Raji (cell line): ENCODE results near the gene HSDL2.

Experiments
- POLR2A ChIP-seq: IDR thresholded peaks from 2 replicates; pipeline ENCODE4 v1.6.1; 2011; ENCODE audit warnings: low read depth, low read length, control low read depth; ENCODE audit not compliant: insufficient read depth

HSDL2 gene

GRCh38 chr9:112380825-112381221 is 915 bp downstream of the HSDL2 start:
- TF ChIP-seq POLR2A, result no peak

DNA sequence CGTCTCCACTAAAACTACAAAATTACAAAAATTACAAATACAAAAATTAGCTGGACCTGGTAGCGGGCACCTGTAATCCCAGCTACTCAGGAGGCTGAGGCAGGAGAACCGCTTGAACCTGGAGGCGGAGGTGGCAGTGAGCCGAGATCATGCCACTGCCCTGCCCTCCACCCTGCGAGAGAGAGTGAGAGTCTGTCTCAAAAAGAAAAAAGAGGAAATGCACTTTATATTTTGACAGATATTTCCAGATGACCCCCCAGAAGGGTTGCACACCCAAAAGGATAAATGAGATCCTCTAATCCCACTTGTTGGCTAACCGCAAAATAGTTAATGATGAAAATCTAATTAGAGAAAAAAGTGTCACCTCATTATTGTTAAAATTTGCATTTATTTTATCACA is 2.2 kb downstream of the HSDL2 start:
- TF ChIP-seq POLR2A, result no peak

GRCh38 chr9:112382501-112383364 is 2.8 kb downstream of the HSDL2 start:
- no peak for TF ChIP-seq POLR2A

DNA sequence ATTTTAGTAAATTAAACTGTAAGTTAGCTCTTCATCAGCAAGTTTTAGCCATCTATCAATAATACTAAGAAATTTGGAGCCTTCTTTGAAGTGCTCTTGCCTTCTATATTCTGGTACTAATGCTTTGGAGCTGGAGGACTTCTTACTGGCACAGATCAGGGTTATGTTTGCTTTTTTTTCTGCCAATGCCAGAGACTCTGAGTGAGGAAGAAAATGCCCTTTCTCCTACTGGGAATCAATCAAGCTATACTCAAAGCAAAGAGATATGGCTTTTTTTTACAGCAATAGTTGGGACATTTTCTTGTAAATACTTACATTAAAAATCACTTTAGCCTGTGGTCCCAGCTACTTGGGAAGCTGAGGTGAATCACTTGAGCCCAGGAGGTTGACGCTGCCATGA is 4.3 kb downstream of the HSDL2 start:
- no peak for TF ChIP-seq POLR2A

DNA sequence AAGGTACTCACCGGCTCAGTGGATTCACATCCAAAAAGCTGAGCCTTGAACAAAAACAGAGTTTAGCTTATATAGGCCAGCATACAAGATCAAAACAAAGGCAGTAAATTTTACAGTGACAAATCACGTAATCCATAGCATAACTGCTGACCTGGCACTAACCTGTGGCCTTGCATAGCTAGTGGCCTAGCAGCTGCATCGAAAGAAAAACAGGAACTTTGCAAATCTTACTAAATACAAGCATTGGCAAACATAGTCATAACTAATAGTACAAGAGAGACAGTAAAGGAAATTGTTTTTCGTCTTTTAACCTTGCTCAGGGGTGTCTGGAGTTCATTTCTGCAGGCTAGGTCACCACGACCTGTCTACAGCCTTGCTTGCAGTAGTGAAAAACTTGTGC is 4.8 kb downstream of the HSDL2 start:
- TF ChIP-seq POLR2A, result no peak

DNA sequence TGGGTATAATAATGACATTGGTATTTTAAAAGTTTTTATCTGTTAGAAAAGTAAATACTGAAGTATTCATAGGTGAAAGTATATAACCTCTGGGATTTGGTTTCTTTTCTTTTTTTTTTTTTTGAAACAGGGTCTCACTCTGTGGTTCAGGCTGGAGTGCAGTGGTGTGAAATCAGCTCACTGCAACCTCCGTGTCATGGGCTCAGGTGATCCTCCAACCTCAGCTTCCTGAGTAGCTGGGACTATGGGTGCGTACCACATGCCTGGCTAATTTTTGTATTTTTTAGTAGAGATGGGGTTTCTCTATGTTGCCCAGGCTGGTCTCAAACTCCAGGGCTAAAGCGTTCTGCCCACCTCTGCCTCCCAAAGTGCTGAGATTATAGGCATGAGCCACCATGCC is 7.2 kb downstream of the HSDL2 start:
- no peak for TF ChIP-seq POLR2A

GRCh38 chr9:112396416-112396815 is 16.5 kb downstream of the HSDL2 start:
- no peak for TF ChIP-seq POLR2A

DNA sequence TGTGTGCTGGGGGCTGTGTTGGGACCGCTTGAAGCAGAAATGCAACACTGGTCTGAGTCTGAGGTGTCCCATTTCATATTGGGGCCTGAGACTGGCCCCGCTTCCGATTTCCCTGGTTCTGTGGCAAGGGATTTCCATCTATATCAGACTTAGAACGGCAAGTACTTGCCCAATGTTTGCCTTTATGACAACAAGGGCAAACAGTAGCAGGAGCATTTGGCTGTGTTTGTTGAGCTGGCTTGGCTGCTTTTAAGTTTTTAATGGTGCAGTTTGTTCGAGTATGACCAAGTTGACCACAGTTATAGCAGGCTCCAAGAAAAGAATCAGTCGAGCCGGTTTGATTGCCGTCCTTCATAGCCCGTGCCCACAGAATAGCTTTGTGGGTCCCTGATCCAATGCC is 17.0 kb downstream of the HSDL2 start:
- TF ChIP-seq POLR2A, result no peak

GRCh38 chr9:112401175-112401815 is 21.4 kb downstream of the HSDL2 start:
- TF ChIP-seq POLR2A, result no peak

DNA sequence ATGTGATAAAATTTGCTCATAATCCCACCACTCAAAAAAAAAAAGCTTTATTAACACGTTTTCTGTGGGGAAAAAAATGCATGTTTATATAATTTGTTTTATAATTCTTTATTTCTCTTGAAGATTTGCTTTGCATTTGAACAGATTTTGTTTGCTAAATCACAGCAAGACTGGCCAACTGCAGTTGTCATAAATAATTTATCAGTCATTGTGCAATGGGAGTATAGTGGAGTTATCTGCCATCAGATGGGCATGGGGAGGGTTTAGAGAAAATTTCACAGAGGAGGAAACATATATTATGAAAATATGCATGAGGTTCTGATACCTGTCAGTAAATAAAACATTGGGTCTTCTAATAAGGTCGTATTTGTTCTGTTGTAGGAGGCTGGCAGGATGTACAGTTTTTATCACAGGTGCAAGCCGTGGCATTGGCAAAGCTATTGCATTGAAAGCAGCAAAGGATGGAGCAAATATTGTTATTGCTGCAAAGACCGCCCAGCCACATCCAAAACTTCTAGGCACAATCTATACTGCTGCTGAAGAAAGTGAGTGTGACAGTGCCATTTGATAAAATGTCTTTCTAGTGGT is 23.8 kb downstream of the HSDL2 start:
- no peak for TF ChIP-seq POLR2A

DNA sequence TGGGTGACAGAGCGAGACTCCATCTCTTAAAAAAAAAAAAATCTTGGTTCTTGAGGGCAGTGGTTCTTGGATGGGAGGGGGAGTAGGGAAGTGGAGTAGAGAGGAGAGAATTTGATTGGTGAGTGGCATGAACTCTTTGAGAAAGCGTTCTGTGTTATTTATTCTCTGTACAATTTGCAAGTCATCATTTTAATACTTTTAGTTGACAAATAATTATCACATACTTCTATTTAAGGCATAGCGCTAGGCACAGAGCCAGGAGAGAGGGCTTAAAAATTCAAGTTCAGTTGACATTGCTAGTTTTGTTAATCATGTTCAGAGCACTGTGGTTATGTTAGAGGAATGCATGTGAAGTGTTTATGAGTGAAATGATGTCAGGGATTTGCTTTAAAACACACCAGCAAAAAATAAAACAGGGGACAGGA is 24.6 kb downstream of the HSDL2 start:
- TF ChIP-seq POLR2A, result no peak

DNA sequence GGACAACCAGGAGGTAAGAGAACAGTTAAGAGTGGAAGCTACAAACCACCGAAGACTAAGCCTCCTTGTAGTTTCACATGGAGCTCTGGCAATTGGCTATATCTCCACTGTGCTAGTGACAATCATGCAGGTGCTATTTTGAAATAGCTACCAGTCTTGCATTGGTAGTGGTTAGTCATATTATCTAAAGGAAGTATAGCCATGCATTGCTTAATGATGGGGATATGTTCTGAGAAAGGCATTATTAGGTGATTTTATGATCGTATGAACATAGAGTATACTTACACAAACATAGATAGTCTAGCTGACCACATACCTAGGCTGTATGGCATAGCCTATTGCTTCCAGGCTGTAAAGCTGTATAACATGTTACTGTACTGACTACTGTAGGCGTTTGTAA is 28.4 kb downstream of the HSDL2 start:
- TF ChIP-seq POLR2A, result no peak

DNA sequence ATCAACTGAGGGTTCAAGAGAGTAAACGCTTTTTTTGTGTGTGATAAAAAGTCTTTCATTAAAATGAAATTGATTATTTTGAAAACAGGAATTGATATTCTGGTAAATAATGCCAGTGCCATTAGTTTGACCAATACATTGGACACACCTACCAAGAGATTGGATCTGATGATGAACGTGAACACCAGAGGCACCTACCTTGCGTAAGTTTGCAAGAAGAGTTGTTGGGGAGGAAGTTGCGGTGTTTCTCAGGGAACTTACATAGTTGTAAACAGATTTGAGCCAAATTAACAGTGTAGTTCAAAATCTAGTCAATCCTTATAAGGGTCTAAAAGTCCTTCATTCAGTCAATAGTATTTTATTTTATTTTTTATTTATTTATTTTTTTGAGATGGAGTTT is 28.9 kb downstream of the HSDL2 start:
- TF ChIP-seq POLR2A, result no peak

- no peak for TF ChIP-seq POLR2A
These were observed 29.9 kb downstream of the HSDL2 start for GRCh38 chr9:112409758-112410157.

DNA sequence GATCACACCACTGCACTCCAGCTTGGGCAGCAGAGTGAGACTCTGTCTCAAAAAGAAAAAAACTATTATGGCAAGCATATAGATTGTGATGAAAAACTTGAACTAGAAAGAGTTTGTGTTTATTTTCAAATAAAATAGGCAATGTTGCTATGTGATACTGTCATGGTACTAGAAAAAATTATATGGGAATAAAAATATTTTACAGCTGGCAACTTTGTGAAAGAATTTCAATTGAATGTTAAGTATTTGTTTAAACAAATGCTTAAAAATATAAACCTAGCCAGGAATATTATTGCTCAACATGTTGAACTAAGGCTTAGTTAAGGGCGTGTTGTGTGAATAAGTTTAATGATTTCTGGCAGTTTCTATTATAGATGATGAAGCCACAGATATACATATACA is 31.7 kb downstream of the HSDL2 start:
- no peak for TF ChIP-seq POLR2A

- TF ChIP-seq POLR2A, result no peak
These were observed 40.3 kb downstream of the HSDL2 start for GRCh38 chr9:112420208-112420607.
